HG03060 (cell line): ENCODE measurements around the gene PBLD.

Experiments
- ATAC-seq: cut with Tn5 transposase; IDR thresholded peaks from one replicate; pipeline ENCODE4 v1.9.1; 2021; ENCODE audit warnings: low read depth, moderate number of reproducible peaks; ENCODE audit not compliant: unreplicated experiment

Gene PBLD

DNA sequence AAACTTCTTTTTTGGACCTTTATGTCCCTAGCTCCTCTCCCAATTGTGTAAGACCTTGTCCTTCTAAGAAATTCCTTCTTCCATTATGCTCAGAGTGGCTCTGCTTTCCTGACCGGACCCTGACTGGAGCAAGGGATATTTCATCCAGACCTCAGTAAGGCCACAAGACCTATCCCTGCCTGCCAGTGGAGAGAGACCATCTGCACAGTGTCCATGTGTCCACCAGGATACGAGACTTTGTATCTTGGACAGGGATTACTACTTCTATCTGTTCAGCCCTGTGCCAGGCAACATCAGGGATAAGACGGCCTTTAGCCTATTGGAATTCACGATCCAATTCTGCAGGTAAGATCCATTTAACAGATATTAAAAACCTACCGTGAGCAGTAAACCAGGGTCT is 93.7 kb downstream of the PBLD start:
- no peak for ATAC-seq

DNA sequence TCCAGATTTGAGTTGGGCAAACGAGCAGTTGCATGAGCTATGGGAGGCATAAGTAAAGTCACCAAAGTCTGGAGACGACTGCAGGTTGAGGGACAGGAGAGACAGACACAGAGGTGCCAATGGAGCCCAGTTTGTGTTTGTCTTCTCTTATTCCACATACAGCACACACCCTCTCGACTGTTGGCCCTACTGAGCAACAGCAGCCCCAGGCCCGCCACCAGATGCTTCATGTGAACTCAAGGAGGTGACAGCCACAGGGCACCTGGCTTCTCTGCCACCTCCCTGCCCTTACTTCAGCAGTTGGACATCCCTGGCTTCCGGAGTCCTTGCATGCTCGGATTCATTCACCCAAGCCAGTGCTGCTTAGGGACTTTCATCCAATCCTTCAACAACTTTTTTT is 94.4 kb downstream of the PBLD start:
- ATAC-seq = no peak

DNA sequence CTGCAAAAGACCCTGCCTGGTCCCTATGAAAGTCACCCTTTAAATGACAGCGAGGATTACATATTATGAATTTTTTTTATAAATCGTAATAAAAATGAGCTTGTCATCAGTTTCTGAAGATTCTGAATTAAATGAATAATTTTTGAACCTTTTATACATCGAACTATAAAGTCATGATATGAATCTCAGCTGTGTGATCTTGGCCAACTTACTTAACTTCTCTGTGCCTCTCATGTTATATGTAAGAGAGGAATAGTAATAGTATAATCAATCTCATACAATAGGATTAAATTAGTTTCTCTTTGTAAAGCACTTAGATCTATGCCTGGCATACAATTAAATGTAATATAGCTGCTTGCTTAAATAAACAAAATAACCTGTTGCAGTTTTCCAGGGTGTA is 95.6 kb downstream of the PBLD start:
- no peak for ATAC-seq

- no peak for ATAC-seq
Measured at GRCh38 chr10:68235581-68235980, 97.1 kb downstream of the PBLD start.

GRCh38 chr10:68235111-68235510 is 97.6 kb downstream of the PBLD start:
- no peak for ATAC-seq

DNA sequence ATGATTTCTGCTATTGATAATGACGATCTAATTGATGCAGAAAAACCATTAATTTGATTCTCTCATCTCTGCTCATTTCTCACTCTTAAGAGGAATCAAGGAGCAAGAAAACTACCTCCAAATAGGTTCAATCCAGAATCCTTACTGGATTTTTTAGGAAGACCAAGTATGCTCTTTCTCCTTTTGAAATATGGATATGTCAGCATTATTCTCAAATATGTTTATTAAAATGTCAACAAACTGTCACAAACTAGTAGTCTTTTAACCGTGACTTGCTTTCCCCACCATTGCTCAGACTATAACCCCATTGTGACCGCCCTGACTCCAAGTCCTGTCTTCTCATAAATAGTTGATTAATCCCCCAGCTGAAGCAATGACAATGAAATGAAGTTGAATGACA is 99.7 kb downstream of the PBLD start:
- no peak for ATAC-seq
